Measurements from ENCODE around the gene SESN1. TPM values are rescaled to one million over a fixed set of nuclear protein-coding genes. Genes with fewer than 3 reads are reported as not detected.
"Not testable (repeated sequence)": the region's sequence is repeated elsewhere in the genome, so short reads cannot be mapped to it uniquely, and the experiment has no call there.

Gene SESN1
- total RNA-seq, 1 experiment from 2014 or later = 36.0 TPM

- DNase-seq (ENCODE audit: low spot score) = no peak
- in situ Hi-C loops (cut with HindIII; ENCODE audit: low sequenced_read_pairs) = no loop called here
Measured at GRCh38 chr6:108985301-108985700, 109.3 kb downstream of the SESN1 start.

DNA sequence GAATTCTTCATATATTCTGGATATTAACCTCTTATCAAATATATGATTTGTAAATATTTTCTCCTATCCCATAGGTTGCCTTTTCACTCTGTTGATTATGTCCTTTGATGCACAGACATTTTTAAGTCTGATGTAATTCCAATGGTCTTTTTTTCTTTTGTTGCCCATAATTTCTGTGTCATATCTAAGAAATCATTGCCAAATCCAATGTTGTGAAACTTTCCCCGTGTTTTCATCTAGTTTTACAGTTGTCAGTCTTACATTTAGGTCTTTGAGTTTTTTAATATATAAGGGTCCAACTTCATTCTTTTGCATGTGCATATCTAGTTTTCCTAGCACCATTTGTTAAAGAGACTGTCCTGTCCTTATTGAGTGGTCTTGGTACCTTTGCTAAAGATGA, 111.5 kb downstream of the SESN1 start:
- in situ Hi-C loops (cut with HindIII; ENCODE audit: low sequenced_read_pairs) = no loop called here
- DNase-seq (ENCODE audit: low spot score) = no peak

DNA sequence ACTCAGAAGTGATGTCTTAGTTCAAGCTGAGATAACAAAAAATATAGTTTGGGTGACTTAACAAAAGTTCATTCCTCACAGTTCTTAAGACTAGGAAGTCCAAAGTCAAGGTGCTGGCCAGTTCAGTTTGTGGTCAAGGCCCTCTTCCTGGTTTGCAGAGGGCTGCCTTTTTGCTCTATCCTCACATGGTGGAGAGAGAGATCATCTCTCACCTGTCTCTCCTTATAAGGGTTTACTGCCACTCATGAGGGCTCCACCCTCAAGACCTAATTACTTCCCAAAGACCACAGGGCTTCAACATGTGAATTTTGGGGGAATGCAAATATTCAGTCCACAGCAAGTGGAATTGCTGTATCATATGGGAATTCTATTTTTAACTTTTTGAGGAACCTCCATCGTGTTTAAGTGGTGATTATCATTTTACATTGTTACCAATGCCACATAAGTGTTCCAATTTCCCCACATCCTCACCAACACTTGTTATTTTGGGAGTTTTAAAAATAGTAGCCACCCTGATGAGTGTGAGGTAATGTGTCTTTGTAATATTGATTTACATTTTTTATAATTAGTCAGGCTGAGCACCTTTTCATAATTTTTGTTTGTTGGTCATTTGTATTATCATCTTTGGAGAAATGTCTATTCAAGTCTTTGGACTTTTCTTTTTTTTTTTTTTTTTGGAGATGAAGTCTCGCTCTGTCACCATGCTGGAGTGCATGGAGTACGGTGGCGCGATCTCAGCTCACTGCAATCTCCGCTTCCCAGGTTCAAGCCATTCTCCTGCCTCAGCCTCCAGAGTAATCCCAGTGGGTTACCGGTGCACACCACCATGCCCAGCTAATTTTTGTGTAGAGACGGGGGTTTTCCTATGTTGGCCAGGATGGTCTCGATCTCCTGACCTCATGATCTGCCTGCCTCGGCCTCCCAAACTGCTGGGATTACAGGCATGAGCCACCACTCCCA, 112.2 kb downstream of the SESN1 start:
- DNase-seq (ENCODE audit: low spot score) = no peak
- in situ Hi-C loops (cut with HindIII; ENCODE audit: low sequenced_read_pairs) = no loop called here

DNA sequence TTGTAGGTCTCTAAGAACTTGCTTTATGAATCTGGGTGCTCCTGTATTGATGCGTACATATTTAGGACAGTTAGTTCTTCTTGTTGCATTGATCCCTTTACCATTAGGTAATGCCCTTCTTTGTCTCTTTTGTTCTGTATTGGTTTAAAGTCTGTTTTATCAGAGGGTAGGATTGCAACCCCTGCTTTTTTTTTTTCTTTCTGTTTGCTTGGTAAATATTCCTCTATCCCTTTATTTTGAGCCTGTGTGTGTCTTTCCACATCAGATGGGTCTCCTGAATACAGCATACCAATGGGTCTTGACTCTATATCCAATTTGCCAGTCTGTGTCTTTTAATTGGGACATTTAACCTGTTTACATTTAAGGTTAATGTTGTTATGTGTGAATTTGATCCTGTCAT, 116.0 kb downstream of the SESN1 start:
- DNase-seq (ENCODE audit: low spot score); in situ Hi-C loops (cut with HindIII; ENCODE audit: low sequenced_read_pairs): not testable (repeated sequence)

- in situ Hi-C loops (cut with HindIII; ENCODE audit: low sequenced_read_pairs) = no loop called here
- DNase-seq (ENCODE audit: low spot score) = no peak
Measured at GRCh38 chr6:108974201-108974600, 120.4 kb downstream of the SESN1 start.

DNA sequence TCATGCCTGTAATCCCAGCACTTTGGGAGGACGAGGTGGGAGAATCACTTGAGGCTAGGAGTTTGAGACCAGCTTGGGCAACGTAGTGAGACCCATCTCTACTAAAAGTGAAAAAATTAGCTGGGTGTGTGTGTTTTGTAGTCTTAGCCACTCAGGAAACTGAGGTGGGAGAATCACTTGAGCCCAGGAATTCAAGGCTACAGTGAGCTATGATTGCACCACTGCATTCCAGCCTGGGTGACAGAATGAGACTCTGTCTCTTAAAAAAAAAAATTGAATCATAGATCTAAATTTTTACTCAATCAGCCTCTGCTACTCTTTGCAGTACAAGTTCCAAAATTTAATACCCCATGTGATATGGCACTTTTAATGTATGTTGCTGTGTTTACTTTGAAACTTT, 124.9 kb downstream of the SESN1 start:
- in situ Hi-C loops (cut with HindIII; ENCODE audit: low sequenced_read_pairs) = no loop called here
- DNase-seq (ENCODE audit: low spot score) = no peak

- DNase-seq (ENCODE audit: low spot score) = no peak
- in situ Hi-C loops (cut with HindIII; ENCODE audit: low sequenced_read_pairs) = no loop called here
Measured at GRCh38 chr6:108968325-108969316, 126.0 kb downstream of the SESN1 start.

DNA sequence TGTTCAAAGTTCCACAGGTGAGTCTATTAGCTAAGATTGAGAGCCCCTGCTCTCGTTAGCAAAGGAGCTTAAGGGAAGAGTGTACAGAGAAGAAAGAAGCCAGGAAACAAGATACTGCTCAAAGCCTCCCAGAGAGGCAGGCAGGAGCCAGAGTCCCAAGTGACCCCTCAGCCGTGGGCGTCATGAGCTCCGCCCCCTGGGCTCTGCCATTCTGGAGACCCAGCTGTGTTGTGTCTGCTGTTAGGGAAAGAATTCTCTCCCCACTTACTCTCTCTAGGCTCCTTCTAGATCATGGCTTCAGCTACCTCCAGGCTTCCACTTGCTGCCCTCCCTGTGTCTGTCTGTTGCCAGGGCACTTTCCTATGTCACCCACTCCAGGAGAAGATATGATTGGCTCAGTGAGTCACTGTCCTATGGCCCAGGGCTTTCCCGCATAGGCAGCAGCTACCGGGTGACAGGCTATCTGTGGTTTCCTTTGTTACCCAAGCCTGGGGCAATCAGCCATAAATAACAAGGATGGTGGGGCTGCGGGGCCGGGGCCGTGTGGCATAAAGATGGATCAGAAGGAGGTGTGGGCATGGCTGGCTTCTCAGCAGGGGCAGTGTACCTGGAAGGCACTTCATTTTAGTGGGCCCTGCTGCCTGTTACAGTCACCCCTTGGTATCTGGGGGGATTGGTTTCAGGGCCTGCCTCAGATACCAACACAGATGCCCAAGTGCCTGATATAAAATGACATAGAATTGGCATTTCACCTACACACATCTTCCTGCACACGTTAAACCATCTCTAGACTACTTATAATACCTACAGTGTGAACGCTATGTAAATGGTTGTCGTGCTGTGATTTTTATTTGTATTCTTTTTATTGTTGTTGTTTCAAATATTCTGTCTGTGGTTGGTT, 127.5 kb downstream of the SESN1 start:
- in situ Hi-C loops (cut with HindIII; ENCODE audit: low sequenced_read_pairs) = no loop called here

DNA sequence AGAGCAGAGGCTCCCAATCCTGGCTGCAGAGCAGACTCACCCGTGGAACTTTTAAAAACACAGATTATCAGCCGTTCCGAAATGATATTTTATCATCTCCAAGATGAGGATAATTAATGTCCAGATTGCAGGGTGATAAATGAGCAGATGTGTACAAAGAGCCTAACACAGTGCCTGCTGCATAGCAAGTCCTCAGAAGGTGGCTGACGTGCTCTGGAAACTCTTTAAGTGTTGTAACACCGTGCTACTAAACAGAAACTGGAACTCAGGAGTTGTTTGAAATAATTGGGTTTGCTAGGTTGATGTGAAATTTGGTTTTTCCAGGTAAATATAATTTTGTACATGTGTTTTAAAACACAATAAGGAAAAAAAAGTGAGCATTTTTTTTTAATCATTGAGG, 128.4 kb downstream of the SESN1 start:
- in situ Hi-C loops (cut with HindIII; ENCODE audit: low sequenced_read_pairs) = no loop called here
- no peak for DNase-seq (ENCODE audit: low spot score)

More for the DNA sequence above, 127.5 kb downstream of the SESN1 start:
- DNase-seq (ENCODE audit: low spot score) = no peak

- in situ Hi-C loops (cut with HindIII; ENCODE audit: low sequenced_read_pairs) = no loop called here
- DNase-seq (ENCODE audit: low spot score) = no peak
Measured at GRCh38 chr6:108961985-108962384, 132.7 kb downstream of the SESN1 start.

- in situ Hi-C loops (cut with HindIII; ENCODE audit: low sequenced_read_pairs) = no loop called here
- DNase-seq (ENCODE audit: low spot score) = no peak
Measured at GRCh38 chr6:108961077-108961476, 133.6 kb downstream of the SESN1 start.

DNA sequence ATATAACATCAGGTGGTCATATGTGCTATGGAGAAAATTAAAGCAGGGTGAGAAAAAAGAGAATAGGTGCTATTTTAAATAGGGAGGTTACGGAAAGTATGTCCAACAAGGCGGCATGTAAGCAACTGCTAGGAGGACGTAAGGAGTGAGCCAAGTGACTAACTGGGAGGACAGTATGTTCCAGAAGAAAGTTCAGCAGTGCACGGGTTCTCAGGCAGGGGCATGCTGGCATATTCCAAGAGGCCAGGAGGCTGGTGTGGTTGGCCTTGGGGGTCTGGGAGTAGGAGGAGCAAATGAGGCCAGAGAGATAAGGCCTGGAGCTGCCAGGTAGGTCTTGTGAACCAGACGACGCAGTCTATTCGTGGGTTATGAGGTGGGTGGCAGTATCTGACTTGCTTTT, 134.0 kb downstream of the SESN1 start:
- no peak for DNase-seq (ENCODE audit: low spot score)
- in situ Hi-C loops (cut with HindIII; ENCODE audit: low sequenced_read_pairs) = no loop called here

GRCh38 chr6:108959972-108960582, 134.6 kb downstream of the SESN1 start:
- in situ Hi-C loops (cut with HindIII; ENCODE audit: low sequenced_read_pairs) = no loop called here

DNA sequence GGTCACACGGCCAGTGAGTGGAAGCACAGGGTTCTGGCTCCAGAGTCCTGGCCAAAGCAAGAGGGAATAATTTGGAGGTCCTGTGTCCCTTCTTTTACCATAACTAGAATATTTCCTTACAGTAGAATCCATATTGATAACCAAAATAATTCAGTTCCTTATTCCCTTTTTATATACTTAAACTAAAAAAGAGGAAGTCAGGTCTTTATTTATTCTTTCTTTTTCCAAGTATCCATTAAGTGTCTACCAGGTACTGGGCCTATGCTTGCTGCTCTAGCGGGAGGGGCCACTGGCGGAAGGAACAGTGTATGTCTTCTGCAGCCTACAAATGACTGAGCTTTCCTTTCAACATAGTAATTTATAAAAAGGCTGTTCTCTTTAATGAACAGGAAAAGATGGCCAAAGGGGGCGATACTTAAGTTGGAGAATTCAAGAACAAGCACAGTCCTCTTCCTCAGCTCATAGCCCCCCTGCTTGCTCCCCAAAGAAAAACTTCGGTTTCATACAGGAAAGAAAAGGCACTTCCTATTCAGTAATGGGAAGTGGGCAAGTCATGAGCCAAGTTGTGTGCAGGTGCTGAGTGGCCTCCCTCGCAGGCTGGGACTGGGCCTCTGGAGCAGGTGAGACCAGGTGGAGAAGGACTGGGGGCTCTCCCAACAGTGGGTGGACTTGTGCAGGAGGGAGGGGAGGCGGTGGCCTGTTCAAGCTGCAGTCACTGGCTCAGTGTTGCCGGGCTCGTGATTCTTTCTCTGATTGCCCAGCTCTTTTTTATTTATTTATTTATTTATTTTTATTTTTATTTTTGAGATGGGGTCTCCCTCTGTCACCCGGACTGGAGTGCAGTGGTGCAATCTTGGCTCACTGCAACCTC, 135.5 kb downstream of the SESN1 start:
- in situ Hi-C loops (cut with HindIII; ENCODE audit: low sequenced_read_pairs) = no loop called here
- DNase-seq (ENCODE audit: low spot score) = no peak

More at GRCh38 chr6:108959972-108960582, 134.6 kb downstream of the SESN1 start:
- DNase-seq (ENCODE audit: low spot score) = no peak

GRCh38 chr6:108957221-108957620, 137.4 kb downstream of the SESN1 start:
- in situ Hi-C loops (cut with HindIII; ENCODE audit: low sequenced_read_pairs) = no loop called here
- no peak for DNase-seq (ENCODE audit: low spot score)

- in situ Hi-C loops (cut with HindIII; ENCODE audit: low sequenced_read_pairs) = no loop called here
- DNase-seq (ENCODE audit: low spot score) = no peak
Measured at GRCh38 chr6:108955329-108955949, 139.2 kb downstream of the SESN1 start.

DNA sequence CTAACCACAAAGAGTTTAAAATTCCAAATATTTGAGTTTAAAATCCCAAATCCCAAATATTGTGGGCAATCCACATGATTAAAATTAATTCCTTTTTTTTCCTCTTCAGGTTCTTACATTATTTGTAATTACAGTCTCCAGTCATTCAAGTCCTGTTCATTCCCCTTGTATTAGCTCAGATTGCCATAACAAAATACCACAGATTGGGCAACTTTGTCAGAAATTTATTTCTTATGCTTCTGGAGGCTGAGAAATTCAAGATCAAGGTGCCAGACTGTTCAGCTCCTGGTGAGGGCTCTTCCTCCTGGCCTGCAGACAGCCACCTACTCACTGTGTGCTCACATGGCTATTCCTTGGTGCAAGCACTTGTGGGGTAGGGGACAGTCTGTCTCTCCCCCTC, 141.0 kb downstream of the SESN1 start:
- in situ Hi-C loops (cut with HindIII; ENCODE audit: low sequenced_read_pairs) = no loop called here
- no peak for DNase-seq (ENCODE audit: low spot score)

All from G401 (cell line).